HepG2 (cell line): ENCODE measurements around the gene RBP4.

Experiments
- GABPA ChIP-seq, 2 experiments: IDR thresholded peaks; 2 replicates each; pipeline ENCODE4 v1.6.1; 2011 to 2016; ENCODE audit warnings: low read depth in 2 of 2, low read length in 1 of 2, missing biosample characterization in 1 of 2, missing genetic modification characterization in 1 of 2
- MXI1 ChIP-seq: IDR thresholded peaks from 3 replicates; pipeline ENCODE4 v1.6.1; 2012; ENCODE audit warnings: low read depth, low read length, inconsistent platforms, borderline replicate concordance
- MYC ChIP-seq: sonication (generic); formaldehyde crosslinking; IDR thresholded peaks from 2 replicates; pipeline ENCODE4 v1.9.0; 2021; ENCODE audit warnings: missing genetic modification reagents, borderline replicate concordance
- NR2F1 ChIP-seq, 2 experiments: fragments of 450-650 bp in 1 of 2; formaldehyde crosslinking in 1 of 2; IDR thresholded peaks; 2 replicates each; pipeline versions ENCODE4 v1.5.0 to v1.6.1; 2016 to 2020; ENCODE audit warnings: mild to moderate bottlenecking in 1 of 2, missing compliant biosample characterization in 1 of 2, missing genetic modification reagents in 1 of 2, moderate library complexity in 1 of 2
- POLR2AphosphoS5 ChIP-seq: IDR thresholded peaks from 2 replicates; pipeline ENCODE4 v1.6.1; 2012; ENCODE audit warnings: low read depth, low read length
- SIX1 ChIP-seq: sonication (generic); formaldehyde crosslinking; IDR thresholded peaks from 2 replicates; pipeline ENCODE4 v1.4.0; 2020; ENCODE audit warnings: missing genetic modification reagents, borderline replicate concordance
- ZNF282 ChIP-seq: fragments of 450-650 bp; IDR thresholded peaks from 2 replicates; pipeline ENCODE4 v1.6.1; 2018; ENCODE audit not compliant: partially characterized antibody
- ZNF713 ChIP-seq: sonication (generic); formaldehyde crosslinking; IDR thresholded peaks from 2 replicates; pipeline ENCODE4 v1.4.0; 2020; ENCODE audit warnings: mild to moderate bottlenecking, missing genetic modification reagents
- ZNF780A ChIP-seq: sonication (generic); formaldehyde crosslinking; IDR thresholded peaks from 2 replicates; pipeline ENCODE4 v1.8.0; 2022; ENCODE audit warnings: mild to moderate bottlenecking, missing genetic modification reagents, moderate library complexity
- TF ChIP-seq, protein P1 (sequence below): sonication (generic); formaldehyde crosslinking; IDR thresholded peaks from 2 replicates; pipeline ENCODE4 v1.5.0; 2020; ENCODE audit warnings: mild to moderate bottlenecking, missing genetic modification reagents, moderate library complexity
- TF ChIP-seq, protein P2 (sequence below): sonication (generic); formaldehyde crosslinking; IDR thresholded peaks from 2 replicates; pipeline ENCODE4 v1.4.0; 2020; ENCODE audit warnings: missing genetic modification reagents

DNA sequence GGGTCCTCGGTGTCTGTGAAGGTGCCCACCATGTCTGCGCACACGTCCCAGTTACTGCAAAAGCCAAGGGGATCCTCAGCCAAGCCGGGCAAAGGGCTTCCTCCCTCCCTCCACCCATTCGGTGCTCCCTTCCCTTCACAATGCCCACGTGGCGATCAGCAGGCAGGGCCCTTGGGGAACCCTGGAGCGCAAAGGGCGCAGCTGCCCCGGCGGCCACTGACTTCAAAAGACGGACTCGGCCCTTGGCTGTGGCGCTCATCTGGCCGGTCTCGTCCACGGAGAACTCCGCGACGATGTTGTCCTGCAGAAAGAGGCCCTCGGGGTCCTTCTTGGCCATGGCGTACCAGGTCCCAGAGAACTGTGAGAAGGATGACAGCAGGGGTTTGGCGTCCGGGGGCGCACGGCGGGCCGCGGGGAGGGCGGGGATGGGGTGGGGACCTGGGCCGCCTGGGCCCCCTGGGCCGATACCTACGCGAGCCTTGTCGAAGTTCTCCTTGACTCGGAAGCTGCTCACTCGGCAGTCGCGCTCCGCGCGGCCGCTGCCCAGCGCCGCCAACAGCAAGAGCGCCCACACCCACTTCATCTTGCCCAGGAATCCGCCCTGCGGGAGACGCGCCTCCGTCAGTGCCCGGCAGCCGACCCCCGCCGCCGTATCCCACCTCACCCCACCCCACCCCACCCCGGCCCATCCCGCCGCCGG lies 439 bp downstream of the RBP4 start:
- TF ChIP-seq ZNF780A (CRISPR knock-in tag): no peak
- no peak for TF ChIP-seq ZNF282
- TF ChIP-seq MXI1: peak; percentile 38; the same call in 1 of the 3 replicates
- TF ChIP-seq POLR2AphosphoS5: no peak
- TF ChIP-seq, protein P1, sequence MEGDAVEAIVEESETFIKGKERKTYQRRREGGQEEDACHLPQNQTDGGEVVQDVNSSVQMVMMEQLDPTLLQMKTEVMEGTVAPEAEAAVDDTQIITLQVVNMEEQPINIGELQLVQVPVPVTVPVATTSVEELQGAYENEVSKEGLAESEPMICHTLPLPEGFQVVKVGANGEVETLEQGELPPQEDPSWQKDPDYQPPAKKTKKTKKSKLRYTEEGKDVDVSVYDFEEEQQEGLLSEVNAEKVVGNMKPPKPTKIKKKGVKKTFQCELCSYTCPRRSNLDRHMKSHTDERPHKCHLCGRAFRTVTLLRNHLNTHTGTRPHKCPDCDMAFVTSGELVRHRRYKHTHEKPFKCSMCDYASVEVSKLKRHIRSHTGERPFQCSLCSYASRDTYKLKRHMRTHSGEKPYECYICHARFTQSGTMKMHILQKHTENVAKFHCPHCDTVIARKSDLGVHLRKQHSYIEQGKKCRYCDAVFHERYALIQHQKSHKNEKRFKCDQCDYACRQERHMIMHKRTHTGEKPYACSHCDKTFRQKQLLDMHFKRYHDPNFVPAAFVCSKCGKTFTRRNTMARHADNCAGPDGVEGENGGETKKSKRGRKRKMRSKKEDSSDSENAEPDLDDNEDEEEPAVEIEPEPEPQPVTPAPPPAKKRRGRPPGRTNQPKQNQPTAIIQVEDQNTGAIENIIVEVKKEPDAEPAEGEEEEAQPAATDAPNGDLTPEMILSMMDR (CRISPR knock-in tag): peak; percentile 4; the same call in 1 of the 2 replicates
- TF ChIP-seq ZNF713 (CRISPR knock-in tag): no peak
- no peak for TF ChIP-seq SIX1
- TF ChIP-seq NR2F1 (CRISPR knock-in tag; IDR thresholded peaks at IDR 0.05): no peak
- TF ChIP-seq MYC (CRISPR knock-in tag): peak; percentile 79
- TF ChIP-seq, protein P2, sequence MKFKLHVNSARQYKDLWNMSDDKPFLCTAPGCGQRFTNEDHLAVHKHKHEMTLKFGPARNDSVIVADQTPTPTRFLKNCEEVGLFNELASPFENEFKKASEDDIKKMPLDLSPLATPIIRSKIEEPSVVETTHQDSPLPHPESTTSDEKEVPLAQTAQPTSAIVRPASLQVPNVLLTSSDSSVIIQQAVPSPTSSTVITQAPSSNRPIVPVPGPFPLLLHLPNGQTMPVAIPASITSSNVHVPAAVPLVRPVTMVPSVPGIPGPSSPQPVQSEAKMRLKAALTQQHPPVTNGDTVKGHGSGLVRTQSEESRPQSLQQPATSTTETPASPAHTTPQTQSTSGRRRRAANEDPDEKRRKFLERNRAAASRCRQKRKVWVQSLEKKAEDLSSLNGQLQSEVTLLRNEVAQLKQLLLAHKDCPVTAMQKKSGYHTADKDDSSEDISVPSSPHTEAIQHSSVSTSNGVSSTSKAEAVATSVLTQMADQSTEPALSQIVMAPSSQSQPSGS (CRISPR knock-in tag): no peak
- TF ChIP-seq GABPA (IDR thresholded peaks at IDR 0.05; ENCODE audit: low read depth, low read length): no peak
- no peak for TF ChIP-seq GABPA (CRISPR knock-in tag; IDR thresholded peaks at IDR 0.05; ENCODE audit: low read depth)
